Caco-2 (cell line): ENCODE measurements around the gene TBRG1. TPM values are rescaled to one million over a fixed set of nuclear protein-coding genes. Genes with fewer than 3 reads are reported as not detected.

Source experiments
- BruUV-seq: library from RNA; stranded (reverse); fragments of 400-500 nt; replicated peaks from 2 replicates; lab custom pipeline; 2021; lab: Mats Ljungman, UMichigan
- CTCF ChIA-PET: fragments of 300-600 bp; sonication (Branson Sonifier 250); formaldehyde crosslinking; loops from one replicate; lab custom pipeline; 2022; ENCODE audit warnings: antibody characterized with exemption; lab: Charles Lee
- POLR2A ChIA-PET: fragments of 300-600 bp; sonication (Branson Sonifier 250); formaldehyde crosslinking; loops from one replicate; lab custom pipeline; 2022; ENCODE audit warnings: antibody characterized with exemption; lab: Charles Lee
- DNase-seq, 2 experiments: peaks; one replicate each; pipeline versions ENCODE4 v3.0.0 to v3.0.0-alpha.2; 2020 to 2022
- H3K27me3 ChIP-seq: replicated peaks from 2 replicates; pipeline ENCODE4 v1.6.0; 2011; ENCODE audit warnings: low read length; ENCODE audit not compliant: control insufficient read depth, insufficient read depth
- H3K36me3 ChIP-seq: 2 replicates; pipeline ENCODE4 v1.5.1; 2011; ENCODE audit warnings: low read length; ENCODE audit not compliant: control insufficient read depth, insufficient read depth
- H3K4me1 ChIP-seq: fragments of 250-450 bp; sonication (Bioruptor Pico); 2 replicates; pipeline ENCODE4 v1.5.1; 2020; ENCODE audit warnings: mild to moderate bottlenecking
- H3K4me3 ChIP-seq: 2 replicates; pipeline ENCODE4 v1.5.1; 2011; ENCODE audit warnings: low read depth, mild to moderate bottlenecking, control low read depth, low read length
- H3K9me3 ChIP-seq: fragments of 250-450 bp; sonication (Bioruptor Pico); 2 replicates; pipeline ENCODE4 v1.5.1; 2020; ENCODE audit warnings: mild to moderate bottlenecking, moderate library complexity
- H3K27ac Mint-ChIP-seq: one replicate; pipeline ENCODE4 v1.8.0; 2022; ENCODE audit warnings: mixed read lengths; ENCODE audit not compliant: unreplicated experiment
- H3K27me3 Mint-ChIP-seq: one replicate; pipeline ENCODE4 v1.8.0; 2022; ENCODE audit warnings: mixed read lengths; ENCODE audit not compliant: insufficient read depth, unreplicated experiment
- H3K36me3 Mint-ChIP-seq: one replicate; pipeline ENCODE4 v1.8.0; 2022; ENCODE audit warnings: mild to moderate bottlenecking, mixed read lengths; ENCODE audit not compliant: insufficient read depth, unreplicated experiment
- H3K4me1 Mint-ChIP-seq: one replicate; pipeline ENCODE4 v1.8.0; 2022; ENCODE audit warnings: low read depth, mixed read lengths; ENCODE audit not compliant: unreplicated experiment
- H3K4me3 Mint-ChIP-seq: one replicate; pipeline ENCODE4 v1.8.0; 2022; ENCODE audit warnings: mild to moderate bottlenecking, moderate library complexity, mixed read lengths; ENCODE audit not compliant: unreplicated experiment
- H3K9me3 Mint-ChIP-seq: one replicate; pipeline ENCODE4 v1.8.0; 2022; ENCODE audit warnings: mixed read lengths; ENCODE audit not compliant: unreplicated experiment
- intact Hi-C: fragments of 100-400 bp; cut with micrococcal nuclease; formaldehyde crosslinking; loops from one replicate; pipeline ENCODE4 v1.10.0; 2022; ENCODE audit not compliant: unreplicated experiment
- total RNA-seq: library from RNA; stranded (reverse); gene quantifications from 2 replicates; pipeline ENCODE4 v1.2.3, GENCODE V29; 2022
- TF ChIP-seq, protein P1 (sequence below), 2 experiments: fragments of 200-600 bp in 1 of 2; IDR thresholded peaks; 1 replicate in 1 of 2; 2 replicates in 1 of 2; pipeline versions ENCODE4 v1.5.1 to v1.8.0; 2011 to 2022; ENCODE audit warnings: antibody characterized with exemption in 1 of 2, control low read depth in 1 of 2, inconsistent platforms in 1 of 2, low read depth in 1 of 2, low read length in 1 of 2, mild to moderate bottlenecking in 1 of 2, moderate library complexity in 1 of 2; ENCODE audit not compliant: insufficient read depth in 1 of 2, severe bottlenecking in 1 of 2, unreplicated experiment in 1 of 2

TBRG1 gene
- total RNA-seq, 1 experiment from 2014 or later: 71.5 TPM

DNA sequence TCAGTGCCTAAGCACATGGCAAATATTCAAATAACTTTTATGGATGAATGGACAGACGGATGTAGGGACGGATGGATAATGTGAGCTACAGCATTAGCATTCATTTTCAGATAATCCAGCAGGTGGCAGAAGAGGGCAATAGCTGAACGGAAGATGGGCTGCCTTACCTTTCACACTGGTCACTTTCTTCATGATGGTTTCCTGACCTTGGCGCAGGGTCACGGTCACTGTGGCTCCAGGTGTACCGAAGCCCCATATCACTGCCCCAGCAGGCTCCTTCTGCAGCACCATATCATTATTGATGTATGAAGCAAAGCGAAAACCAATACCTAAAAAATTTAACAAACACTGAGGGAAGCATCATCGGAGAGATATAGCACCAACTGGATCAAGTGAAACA, 46.5 kb downstream of the TBRG1 start:
- H3K9me3 Mint-ChIP-seq: no peaks in the 10 kb centered on the region
- BruUV-seq: no TSS peak
- no peaks in the 10 kb centered on the region for H3K4me1 Mint-ChIP-seq
- Histone ChIP-seq H3K36me3 (no peaks in the 10 kb centered on the region), H3K27me3 (no peaks in the 10 kb centered on the region), H3K9me3 (no peaks in the 10 kb centered on the region), H3K4me1 (peaks cover 11% of the 10 kb centered on the region), H3K4me3 (no peak overlapping the region)
- peak; percentile 68 to 86 for DNase-seq
- CTCF ChIA-PET: interaction anchor here (0.6 to 2.7 kb wide), 31 partner anchors 11 to 207 kb away, joined by 3 to 49 read pairs (median 4); partner anchors contain the start of genes ESAM, NRGN and TBRG1
- H3K4me3 Mint-ChIP-seq: no peak overlapping the region
- H3K27me3 Mint-ChIP-seq: no peaks in the 10 kb centered on the region
- peaks cover 16% of the 10 kb centered on the region for H3K36me3 Mint-ChIP-seq
- H3K27ac Mint-ChIP-seq: no peak overlapping the region
- POLR2A ChIA-PET: interaction anchor here (0.5 to 1.0 kb wide), 4 partner anchors 77 to 767 kb away, joined by 3 to 10 read pairs (median 4); no protein-coding TSS in a partner anchor
- intact Hi-C loops: loop anchor here (1.0 kb wide), 9 partner anchors 25 to 198 kb away; no protein-coding TSS in a partner anchor
- TF ChIP-seq, protein P1, sequence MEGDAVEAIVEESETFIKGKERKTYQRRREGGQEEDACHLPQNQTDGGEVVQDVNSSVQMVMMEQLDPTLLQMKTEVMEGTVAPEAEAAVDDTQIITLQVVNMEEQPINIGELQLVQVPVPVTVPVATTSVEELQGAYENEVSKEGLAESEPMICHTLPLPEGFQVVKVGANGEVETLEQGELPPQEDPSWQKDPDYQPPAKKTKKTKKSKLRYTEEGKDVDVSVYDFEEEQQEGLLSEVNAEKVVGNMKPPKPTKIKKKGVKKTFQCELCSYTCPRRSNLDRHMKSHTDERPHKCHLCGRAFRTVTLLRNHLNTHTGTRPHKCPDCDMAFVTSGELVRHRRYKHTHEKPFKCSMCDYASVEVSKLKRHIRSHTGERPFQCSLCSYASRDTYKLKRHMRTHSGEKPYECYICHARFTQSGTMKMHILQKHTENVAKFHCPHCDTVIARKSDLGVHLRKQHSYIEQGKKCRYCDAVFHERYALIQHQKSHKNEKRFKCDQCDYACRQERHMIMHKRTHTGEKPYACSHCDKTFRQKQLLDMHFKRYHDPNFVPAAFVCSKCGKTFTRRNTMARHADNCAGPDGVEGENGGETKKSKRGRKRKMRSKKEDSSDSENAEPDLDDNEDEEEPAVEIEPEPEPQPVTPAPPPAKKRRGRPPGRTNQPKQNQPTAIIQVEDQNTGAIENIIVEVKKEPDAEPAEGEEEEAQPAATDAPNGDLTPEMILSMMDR (IDR thresholded peaks at IDR 0.05; ENCODE audit: insufficient read depth in 1 of 2, low read depth in 1 of 2, low read length in 1 of 2, severe bottlenecking in 1 of 2, unreplicated experiment in 1 of 2): peak; percentile 83 to 96

DNA sequence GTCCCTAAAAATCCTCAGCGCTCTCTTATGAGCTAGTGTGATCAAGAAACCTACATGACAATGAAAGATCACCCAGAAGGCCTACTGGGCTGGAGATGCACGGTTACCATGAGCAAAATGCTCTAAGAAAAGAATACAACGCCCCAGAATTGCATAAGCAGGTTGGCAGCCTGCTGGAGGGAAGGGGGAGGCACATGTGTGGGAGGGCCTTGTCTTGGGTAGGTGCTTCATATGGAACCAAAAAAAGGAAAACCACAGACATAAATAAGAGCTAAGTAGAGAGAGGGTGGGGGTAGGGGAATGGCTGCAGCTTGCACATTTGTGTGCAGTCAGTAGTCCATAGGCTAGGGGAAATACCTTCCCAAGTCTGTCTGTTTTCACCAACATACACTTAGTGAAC, 48.1 kb downstream of the TBRG1 start:
- ChIA-PET POLR2A (no interaction called here), CTCF (interaction anchor here (0.9 to 2.7 kb wide), 6 partner anchors 88 to 196 kb away, joined by 3 to 49 read pairs (median 26); partner anchors contain the start of gene ESAM)
- Mint-ChIP-seq H3K9me3 (no peaks in the 10 kb centered on the region), H3K4me3 (no peak overlapping the region), H3K27me3 (no peaks in the 10 kb centered on the region), H3K4me1 (no peaks in the 10 kb centered on the region), H3K27ac (no peak overlapping the region), H3K36me3 (peaks cover 19% of the 10 kb centered on the region)
- TF ChIP-seq, protein P1 (IDR thresholded peaks at IDR 0.05; ENCODE audit: insufficient read depth in 1 of 2, low read depth in 1 of 2, low read length in 1 of 2, severe bottlenecking in 1 of 2, unreplicated experiment in 1 of 2): no peak
- no peak for DNase-seq
- Histone ChIP-seq H3K4me3 (no peak overlapping the region), H3K27me3 (no peaks in the 10 kb centered on the region), H3K36me3 (no peaks in the 10 kb centered on the region), H3K4me1 (peaks cover 19% of the 10 kb centered on the region), H3K9me3 (no peaks in the 10 kb centered on the region)
- intact Hi-C loops: no loop called here
- no TSS peak for BruUV-seq

DNA sequence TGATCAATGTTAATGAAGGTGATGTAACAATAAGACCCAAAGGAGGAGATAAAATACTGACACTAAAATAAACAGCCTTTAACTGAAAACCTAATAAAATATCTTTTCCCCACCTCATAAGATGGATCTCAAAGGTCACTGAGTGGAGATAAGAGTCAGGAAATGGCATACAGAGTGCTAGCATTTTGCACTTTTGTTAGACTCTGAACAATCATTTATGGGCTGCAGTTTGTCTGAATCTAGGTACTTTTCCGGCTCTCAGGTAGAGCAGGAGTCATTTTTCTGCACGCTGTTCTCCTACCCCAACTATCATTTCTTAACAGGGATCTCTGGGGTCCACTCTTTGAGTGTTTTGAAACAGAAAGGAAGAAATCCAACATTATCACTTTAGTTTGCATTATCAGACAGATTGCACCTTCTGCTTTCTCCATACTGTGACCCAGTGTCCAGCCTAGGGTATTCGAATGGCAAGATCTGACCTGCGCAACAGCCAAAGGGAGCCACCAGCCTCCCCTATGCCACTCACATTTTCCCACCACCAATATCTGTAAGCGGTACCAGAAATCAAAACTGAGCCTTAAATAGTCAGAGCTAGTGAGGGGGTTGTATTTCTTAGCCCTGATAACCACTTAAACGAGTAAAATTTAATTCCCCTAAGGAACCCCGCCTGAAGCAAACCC, 50.0 kb downstream of the TBRG1 start:
- Mint-ChIP-seq H3K4me3 (peak overlapping the region; percentile 90), H3K36me3 (peaks cover 19% of the 10 kb centered on the region), H3K27ac (peak overlapping the region; percentile 95), H3K27me3 (no peaks in the 10 kb centered on the region), H3K9me3 (no peaks in the 10 kb centered on the region), H3K4me1 (no peaks in the 10 kb centered on the region)
- no TSS peak for BruUV-seq
- intact Hi-C loops: loop anchor here (1.0 kb wide), 4 partner anchors 67 to 165 kb away; partner anchors contain the start of gene NRGN
- no peaks in the 10 kb centered on the region for H3K36me3 ChIP-seq
- H3K4me1 ChIP-seq: peaks cover 19% of the 10 kb centered on the region
- H3K4me3 ChIP-seq: peak overlapping the region; percentile 55
- H3K9me3 ChIP-seq: no peaks in the 10 kb centered on the region; the same call in 1 of the 2 replicates
- TF ChIP-seq, protein P1 (IDR thresholded peaks at IDR 0.05; ENCODE audit: insufficient read depth in 1 of 2, low read depth in 1 of 2, low read length in 1 of 2, severe bottlenecking in 1 of 2, unreplicated experiment in 1 of 2): no peak
- CTCF ChIA-PET: interaction anchor here (0.6 to 2.3 kb wide), 9 partner anchors 74 to 204 kb away, joined by 3 to 20 read pairs (median 10); no protein-coding TSS in a partner anchor
- H3K27me3 ChIP-seq: no peaks in the 10 kb centered on the region
- POLR2A ChIA-PET: interaction anchor here (0.6 to 1.2 kb wide), 2 partner anchors 90 to 124 kb away, joined by 3 to 10 read pairs; no protein-coding TSS in a partner anchor
- peak in 1 of 2 experiments; percentile 31 for DNase-seq
